Measurements from ENCODE around the gene SLC16A3.

SLC16A3 gene

GRCh38 chr17:82262344-82262743 is 33.5 kb downstream of the SLC16A3 start:
- TF ChIP-seq CTCF (conservative IDR thresholded peaks at IDR 0.05; ENCODE audit: low read length), result no peak
- DNase-seq (ENCODE audit: low read depth), result no peak
- no peak overlapping the region for H3K4me3 ChIP-seq (ENCODE audit: low read length)

GRCh38 chr17:82263641-82264040 is 34.8 kb downstream of the SLC16A3 start:
- no peak overlapping the region for H3K4me3 ChIP-seq (ENCODE audit: low read length)
- DNase-seq (ENCODE audit: low read depth), result no peak
- TF ChIP-seq CTCF (conservative IDR thresholded peaks at IDR 0.05; ENCODE audit: low read length), result no peak

- H3K4me3 ChIP-seq (ENCODE audit: low read length), result no peak overlapping the region
- TF ChIP-seq CTCF (conservative IDR thresholded peaks at IDR 0.05; ENCODE audit: low read length), result no peak
- DNase-seq (ENCODE audit: low read depth), result no peak
Measured at GRCh38 chr17:82266142-82266541, 37.3 kb downstream of the SLC16A3 start.

- peak overlapping the region; percentile 42 for H3K4me3 ChIP-seq (ENCODE audit: low read length)
- no peak for TF ChIP-seq CTCF (conservative IDR thresholded peaks at IDR 0.05; ENCODE audit: low read length)
- DNase-seq (ENCODE audit: low read depth), result peak; percentile 94
Measured at GRCh38 chr17:82267575-82268379, 38.9 kb downstream of the SLC16A3 start.

GRCh38 chr17:82269138-82269881 is 40.5 kb downstream of the SLC16A3 start:
- no peak overlapping the region for H3K4me3 ChIP-seq (ENCODE audit: low read length)
- TF ChIP-seq CTCF (conservative IDR thresholded peaks at IDR 0.05; ENCODE audit: low read length), result no peak
- no peak for DNase-seq (ENCODE audit: low read depth)

GRCh38 chr17:82269882-82270500 is 41.1 kb downstream of the SLC16A3 start:
- no peak overlapping the region for H3K4me3 ChIP-seq (ENCODE audit: low read length)
- DNase-seq (ENCODE audit: low read depth), result no peak
- TF ChIP-seq CTCF (conservative IDR thresholded peaks at IDR 0.05; ENCODE audit: low read length), result no peak

All from AG10803 (cell line).